HepG2 (cell line): Measurements from ENCODE around the gene TIMM10. TPM values are rescaled to one million over a fixed set of nuclear protein-coding genes. Genes with fewer than 3 reads are reported as not detected.

Experiments
- ARHGAP35 ChIP-seq: sonication (generic); formaldehyde crosslinking; IDR thresholded peaks from 2 replicates; pipeline ENCODE4 v1.9.0; 2022; ENCODE audit warnings: mild to moderate bottlenecking, inconsistent platforms, moderate library complexity, missing genetic modification reagents, borderline replicate concordance
- BCL3 ChIP-seq: sonication (generic); formaldehyde crosslinking; IDR thresholded peaks from 2 replicates; pipeline ENCODE4 v1.5.1; 2020; ENCODE audit warnings: mild to moderate bottlenecking, missing genetic modification reagents, moderate library complexity
- CCDC6 ChIP-seq: sonication (generic); formaldehyde crosslinking; IDR thresholded peaks from 2 replicates; pipeline ENCODE4 v1.8.1; 2022; ENCODE audit warnings: mild to moderate bottlenecking, missing genetic modification reagents, moderate library complexity
- SKI ChIP-seq: fragments of 450-650 bp; IDR thresholded peaks from one replicate; pipeline ENCODE4 v1.6.1; 2018; ENCODE audit warnings: mild to moderate bottlenecking; ENCODE audit not compliant: partially characterized antibody
- USF2 ChIP-seq, 2 experiments: sonication (generic) in 1 of 2; formaldehyde crosslinking in 1 of 2; IDR thresholded peaks; 2 replicates each; pipeline versions ENCODE4 v1.5.1 to v1.6.1; 2011 to 2020; ENCODE audit warnings: borderline replicate concordance in 1 of 2, low read depth in 1 of 2, low read length in 1 of 2, mild to moderate bottlenecking in 1 of 2, missing genetic modification reagents in 1 of 2, moderate library complexity in 1 of 2
- ZKSCAN8 ChIP-seq: IDR thresholded peaks from 2 replicates; pipeline ENCODE4 v1.6.1; 2016; ENCODE audit warnings: borderline replicate concordance, missing genetic modification reagents, missing compliant biosample characterization
- ZNF274 ChIP-seq: sonication (generic); formaldehyde crosslinking; IDR thresholded peaks from 2 replicates; pipeline ENCODE4 v1.5.1; 2020; ENCODE audit warnings: mild to moderate bottlenecking, missing genetic modification reagents
- ZNF3 ChIP-seq: IDR thresholded peaks from 2 replicates; pipeline ENCODE4 v1.7.0; 2017; ENCODE audit warnings: inconsistent platforms
- ZNF441 ChIP-seq: sonication (generic); formaldehyde crosslinking; IDR thresholded peaks from 2 replicates; pipeline ENCODE4 v1.7.0; 2021; ENCODE audit warnings: missing genetic modification reagents, borderline replicate concordance
- ZNF468 ChIP-seq: sonication (generic); formaldehyde crosslinking; IDR thresholded peaks from 2 replicates; pipeline ENCODE4 v1.8.0; 2022; ENCODE audit warnings: mild to moderate bottlenecking, moderate library complexity, missing genetic modification reagents
- polyA plus RNA-seq, 8 experiments: library from polyadenylated mRNA; depleted of rRNA in 3 of 8; stranded (reverse) in 7 of 8; unstranded in 1 of 8; fragments of >200 nt; fragmentation: Illumina TruSeq in 4 of 8; extraction: Trizol in 4 of 8; gene quantifications; 2 replicates each; pipeline versions ENCODE4 v1.2.1 to v1.2.3, GENCODE V29; 2011 to 2016; ENCODE audit warnings: low read depth in 4 of 8, missing spikeins in 1 of 8, mixed read lengths in 1 of 8; ENCODE audit not compliant: insufficient read depth in 1 of 8
- total RNA-seq, 5 experiments: library from RNA; depleted of rRNA; stranded (reverse); fragments of >200 nt; fragmentation: Illumina TruSeq; extraction: Trizol; gene quantifications; 2 replicates each; pipeline ENCODE4 v1.2.3, GENCODE V29; 2016; ENCODE audit warnings: low read depth in 1 of 5
- TF ChIP-seq, protein P1 (sequence below), 2 experiments: sonication (generic) in 1 of 2; formaldehyde crosslinking in 1 of 2; IDR thresholded peaks; 2 replicates each; pipeline versions ENCODE4 v1.6.1 to v1.9.0; 2014 to 2022; ENCODE audit warnings: antibody characterized with exemption in 1 of 2, borderline replicate concordance in 1 of 2, inconsistent platforms in 1 of 2, low read depth in 1 of 2, missing genetic modification reagents in 1 of 2
- TF ChIP-seq, protein P2 (sequence below): sonication (generic); formaldehyde crosslinking; IDR thresholded peaks from 2 replicates; pipeline ENCODE4 v1.4.0; 2020; ENCODE audit warnings: missing genetic modification reagents, borderline replicate concordance
- TF ChIP-seq, protein P3 (sequence below): IDR thresholded peaks from 2 replicates; pipeline ENCODE4 v1.6.1; 2016; ENCODE audit warnings: mild to moderate bottlenecking

The TIMM10 gene
- total and polyA plus RNA-seq, 2 of the 13 experiments (the other 11 are each of a cell fraction or from before 2014, with no cell fraction given): 67.8 to 82.2 TPM

- TF ChIP-seq ZNF3: no peak
- no peak for TF ChIP-seq ZKSCAN8 (CRISPR knock-in tag)
- TF ChIP-seq, protein P1, sequence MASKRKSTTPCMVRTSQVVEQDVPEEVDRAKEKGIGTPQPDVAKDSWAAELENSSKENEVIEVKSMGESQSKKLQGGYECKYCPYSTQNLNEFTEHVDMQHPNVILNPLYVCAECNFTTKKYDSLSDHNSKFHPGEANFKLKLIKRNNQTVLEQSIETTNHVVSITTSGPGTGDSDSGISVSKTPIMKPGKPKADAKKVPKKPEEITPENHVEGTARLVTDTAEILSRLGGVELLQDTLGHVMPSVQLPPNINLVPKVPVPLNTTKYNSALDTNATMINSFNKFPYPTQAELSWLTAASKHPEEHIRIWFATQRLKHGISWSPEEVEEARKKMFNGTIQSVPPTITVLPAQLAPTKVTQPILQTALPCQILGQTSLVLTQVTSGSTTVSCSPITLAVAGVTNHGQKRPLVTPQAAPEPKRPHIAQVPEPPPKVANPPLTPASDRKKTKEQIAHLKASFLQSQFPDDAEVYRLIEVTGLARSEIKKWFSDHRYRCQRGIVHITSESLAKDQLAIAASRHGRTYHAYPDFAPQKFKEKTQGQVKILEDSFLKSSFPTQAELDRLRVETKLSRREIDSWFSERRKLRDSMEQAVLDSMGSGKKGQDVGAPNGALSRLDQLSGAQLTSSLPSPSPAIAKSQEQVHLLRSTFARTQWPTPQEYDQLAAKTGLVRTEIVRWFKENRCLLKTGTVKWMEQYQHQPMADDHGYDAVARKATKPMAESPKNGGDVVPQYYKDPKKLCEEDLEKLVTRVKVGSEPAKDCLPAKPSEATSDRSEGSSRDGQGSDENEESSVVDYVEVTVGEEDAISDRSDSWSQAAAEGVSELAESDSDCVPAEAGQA (IDR thresholded peaks at IDR 0.05; ENCODE audit: low read depth): no peak
- TF ChIP-seq, protein P1 (CRISPR knock-in tag; IDR thresholded peaks at IDR 0.05; ENCODE audit: borderline replicate concordance): no peak
- TF ChIP-seq, protein P2, sequence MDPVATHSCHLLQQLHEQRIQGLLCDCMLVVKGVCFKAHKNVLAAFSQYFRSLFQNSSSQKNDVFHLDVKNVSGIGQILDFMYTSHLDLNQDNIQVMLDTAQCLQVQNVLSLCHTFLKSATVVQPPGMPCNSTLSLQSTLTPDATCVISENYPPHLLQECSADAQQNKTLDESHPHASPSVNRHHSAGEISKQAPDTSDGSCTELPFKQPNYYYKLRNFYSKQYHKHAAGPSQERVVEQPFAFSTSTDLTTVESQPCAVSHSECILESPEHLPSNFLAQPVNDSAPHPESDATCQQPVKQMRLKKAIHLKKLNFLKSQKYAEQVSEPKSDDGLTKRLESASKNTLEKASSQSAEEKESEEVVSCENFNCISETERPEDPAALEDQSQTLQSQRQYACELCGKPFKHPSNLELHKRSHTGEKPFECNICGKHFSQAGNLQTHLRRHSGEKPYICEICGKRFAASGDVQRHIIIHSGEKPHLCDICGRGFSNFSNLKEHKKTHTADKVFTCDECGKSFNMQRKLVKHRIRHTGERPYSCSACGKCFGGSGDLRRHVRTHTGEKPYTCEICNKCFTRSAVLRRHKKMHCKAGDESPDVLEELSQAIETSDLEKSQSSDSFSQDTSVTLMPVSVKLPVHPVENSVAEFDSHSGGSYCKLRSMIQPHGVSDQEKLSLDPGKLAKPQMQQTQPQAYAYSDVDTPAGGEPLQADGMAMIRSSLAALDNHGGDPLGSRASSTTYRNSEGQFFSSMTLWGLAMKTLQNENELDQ (CRISPR knock-in tag): no peak
- TF ChIP-seq BCL3 (CRISPR knock-in tag): peak; percentile 73; the same call in 1 of the 2 replicates
- TF ChIP-seq ZNF441 (CRISPR knock-in tag): 0 out of 2 replicates have a peak, but pooled peaks have one; percentile 40
- no peak for TF ChIP-seq ARHGAP35 (CRISPR knock-in tag)
- TF ChIP-seq SKI: no peak
- TF ChIP-seq ZNF468 (CRISPR knock-in tag): no peak
- TF ChIP-seq CCDC6 (CRISPR knock-in tag): no peak; the same call in 1 of the 2 replicates
- TF ChIP-seq USF2 (IDR thresholded peaks at IDR 0.05; ENCODE audit: low read depth, low read length): no peak
- TF ChIP-seq USF2 (CRISPR knock-in tag; IDR thresholded peaks at IDR 0.05; ENCODE audit: borderline replicate concordance): no peak
- peak; percentile 50; the same call in 1 of the 2 replicates for TF ChIP-seq ZNF274 (CRISPR knock-in tag)
- TF ChIP-seq, protein P3, sequence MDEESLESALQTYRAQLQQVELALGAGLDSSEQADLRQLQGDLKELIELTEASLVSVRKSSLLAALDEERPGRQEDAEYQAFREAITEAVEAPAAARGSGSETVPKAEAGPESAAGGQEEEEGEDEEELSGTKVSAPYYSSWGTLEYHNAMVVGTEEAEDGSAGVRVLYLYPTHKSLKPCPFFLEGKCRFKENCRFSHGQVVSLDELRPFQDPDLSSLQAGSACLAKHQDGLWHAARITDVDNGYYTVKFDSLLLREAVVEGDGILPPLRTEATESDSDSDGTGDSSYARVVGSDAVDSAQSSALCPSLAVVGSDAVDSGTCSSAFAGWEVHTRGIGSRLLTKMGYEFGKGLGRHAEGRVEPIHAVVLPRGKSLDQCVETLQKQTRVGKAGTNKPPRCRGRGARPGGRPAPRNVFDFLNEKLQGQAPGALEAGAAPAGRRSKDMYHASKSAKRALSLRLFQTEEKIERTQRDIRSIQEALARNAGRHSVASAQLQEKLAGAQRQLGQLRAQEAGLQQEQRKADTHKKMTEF: 0 out of 2 replicates have a peak, but pooled peaks have one; percentile 29
Observed at GRCh38 chr11:57567515-57568329, 37.2 kb upstream of the TIMM10 start, which contains the start of gene UBE2L6 (continued).
